CD4-positive, alpha-beta T cell treated with Interleukin-1 beta for 1 hour (primary cell): ENCODE measurements around the gene JARID2.

Experiments used
- DNase-seq, 2 donors: peaks; one replicate each; pipeline ENCODE4 v3.0.0-alpha.2; 2020 to 2022

JARID2 gene

GRCh38 chr6:15338476-15338875, 92.6 kb downstream of the JARID2 start:
- no peak for DNase-seq

GRCh38 chr6:15339081-15339480, 93.2 kb downstream of the JARID2 start:
- DNase-seq: no peak

- DNase-seq: no peak
Observed at GRCh38 chr6:15340105-15340601, 94.3 kb downstream of the JARID2 start.

GRCh38 chr6:15340775-15341174, 94.9 kb downstream of the JARID2 start:
- DNase-seq: no peak

- DNase-seq: no peak
Observed at GRCh38 chr6:15341311-15342001, 95.6 kb downstream of the JARID2 start.

- no peak for DNase-seq
Observed at GRCh38 chr6:15342114-15342513, 96.2 kb downstream of the JARID2 start.

- no peak for DNase-seq
Observed at GRCh38 chr6:15343490-15344191, 97.8 kb downstream of the JARID2 start.

GRCh38 chr6:15344192-15344519, 98.3 kb downstream of the JARID2 start:
- no peak for DNase-seq

GRCh38 chr6:15344831-15345230, 99.0 kb downstream of the JARID2 start:
- DNase-seq: no peak

- no peak for DNase-seq
Observed at GRCh38 chr6:15346315-15346714, 100.4 kb downstream of the JARID2 start.

GRCh38 chr6:15348528-15348927, 102.7 kb downstream of the JARID2 start:
- no peak for DNase-seq

GRCh38 chr6:15349379-15349778, 103.5 kb downstream of the JARID2 start:
- DNase-seq: no peak

GRCh38 chr6:15350386-15351083, 104.7 kb downstream of the JARID2 start:
- DNase-seq: no peak

- DNase-seq: no peak
Observed at GRCh38 chr6:15351631-15352030, 105.8 kb downstream of the JARID2 start.

GRCh38 chr6:15352220-15352619, 106.4 kb downstream of the JARID2 start:
- DNase-seq: no peak

GRCh38 chr6:15352845-15353244, 107.0 kb downstream of the JARID2 start:
- no peak for DNase-seq

- no peak for DNase-seq
Observed at GRCh38 chr6:15355683-15356099, 109.8 kb downstream of the JARID2 start.

- no peak for DNase-seq
Observed at GRCh38 chr6:15356179-15356578, 110.3 kb downstream of the JARID2 start.

- DNase-seq: no peak
Observed at GRCh38 chr6:15356937-15357336, 111.1 kb downstream of the JARID2 start.

- no peak for DNase-seq
Observed at GRCh38 chr6:15357782-15358181, 111.9 kb downstream of the JARID2 start.

- DNase-seq: peak in 1 of 2 donors; percentile 12
Observed at GRCh38 chr6:15358579-15359327, 112.9 kb downstream of the JARID2 start.

GRCh38 chr6:15359335-15359862, 113.5 kb downstream of the JARID2 start:
- no peak for DNase-seq

GRCh38 chr6:15360300-15360699, 114.4 kb downstream of the JARID2 start:
- DNase-seq: no peak
